H1 (cell line): ENCODE data around the gene PDZRN3. TPM values are rescaled to one million over a fixed set of nuclear protein-coding genes. Genes with fewer than 3 reads are reported as not detected.

Source experiments
- CTCF ChIA-PET: fragments of 300-600 bp; sonication (Branson Sonifier 250); formaldehyde crosslinking; loops from one replicate; lab custom pipeline; 2021; ENCODE audit not compliant: partially characterized antibody; lab: Charles Lee
- POLR2A ChIA-PET: fragments of 300-600 bp; sonication (Branson Sonifier 250); formaldehyde crosslinking; loops from one replicate; lab custom pipeline; 2021; ENCODE audit warnings: inconsistent platforms; ENCODE audit not compliant: partially characterized antibody; lab: Charles Lee
- DNase-seq, 2 experiments: peaks; one replicate each; pipeline versions ENCODE4 v3.0.0 to v3.0.0-alpha.2; 2010 to 2022; ENCODE audit warnings: low spot score in 2 of 2, low read depth in 1 of 2, mixed read lengths in 1 of 2
- FAIRE-seq: peaks from 2 replicates; lab custom pipeline; 2011; peaks lifted over from hg19 to GRCh38; lab: Jason Lieb, UNC
- H2AFZ ChIP-seq: 2 replicates; pipeline ENCODE4 v1.8.1; 2012; ENCODE audit warnings: low read length, inconsistent platforms
- H2AK5ac ChIP-seq: 2 replicates; pipeline ENCODE4 v1.6.1; 2013; ENCODE audit warnings: low read depth, low read length
- H2BK120ac ChIP-seq: replicated peaks from 2 replicates; pipeline ENCODE3; 2013; ENCODE audit warnings: low read depth, low read length, inconsistent platforms
- H2BK12ac ChIP-seq: 2 replicates; pipeline ENCODE4 v1.6.1; 2013; ENCODE audit warnings: low read depth, low read length
- H2BK15ac ChIP-seq: 2 replicates; pipeline ENCODE4 v1.6.1; 2013; ENCODE audit warnings: low read length
- H2BK20ac ChIP-seq: 2 replicates; pipeline ENCODE4 v1.6.1; 2013; ENCODE audit warnings: low read length
- H2BK5ac ChIP-seq: 2 replicates; pipeline ENCODE4 v1.6.1; 2013; ENCODE audit warnings: low read depth, low read length
- H3K14ac ChIP-seq: 2 replicates; pipeline ENCODE4 v1.6.1; 2013; ENCODE audit warnings: inconsistent platforms; ENCODE audit not compliant: insufficient read length
- H3K18ac ChIP-seq: 2 replicates; pipeline ENCODE4 v1.6.1; 2013; ENCODE audit warnings: low read length; ENCODE audit errors: extremely low read depth
- H3K23ac ChIP-seq: 2 replicates; pipeline ENCODE4 v1.6.1; 2013; ENCODE audit warnings: inconsistent platforms; ENCODE audit not compliant: insufficient read length
- H3K23me2 ChIP-seq: 2 replicates; pipeline ENCODE4 v1.6.1; 2013; ENCODE audit warnings: low read depth, low read length
- H3K27ac ChIP-seq: 2 replicates; pipeline ENCODE4 v1.6.1; 2011; ENCODE audit warnings: low read depth, low read length, inconsistent platforms
- H3K27me3 ChIP-seq, 4 experiments: replicated peaks in 1 of 4; 1 replicate in 1 of 4; 2 replicates in 3 of 4; pipeline versions ENCODE4 v1.6.1 to v1.8.1; 2011 to 2013; ENCODE audit warnings: low read length in 3 of 4, mild to moderate bottlenecking in 3 of 4, inconsistent platforms in 2 of 4, mixed read lengths in 2 of 4, moderate library complexity in 1 of 4; ENCODE audit not compliant: control insufficient read depth in 3 of 4, insufficient read depth in 3 of 4; ENCODE audit errors: extremely low read depth in 1 of 4
- H3K36me3 ChIP-seq, 4 experiments: 2 replicates each; pipeline versions ENCODE4 v1.6.1 to v1.8.1; 2011 to 2013; ENCODE audit warnings: mild to moderate bottlenecking in 4 of 4, low read length in 3 of 4, moderate library complexity in 2 of 4, control low read depth in 1 of 4, inconsistent platforms in 1 of 4; ENCODE audit not compliant: insufficient read depth in 4 of 4, control insufficient read depth in 2 of 4
- H3K4ac ChIP-seq: replicated peaks from 2 replicates; pipeline ENCODE3; 2013; ENCODE audit warnings: low read length, low read depth, mixed read lengths, inconsistent platforms; ENCODE audit not compliant: insufficient read length
- H3K4me1 ChIP-seq, 4 experiments: replicated peaks in 1 of 4; 1 replicate in 1 of 4; 2 replicates in 3 of 4; pipeline versions ENCODE4 v1.6.1 to v1.8.1; 2011 to 2013; ENCODE audit warnings: low read length in 3 of 4, inconsistent platforms in 2 of 4, mixed read lengths in 1 of 4; ENCODE audit not compliant: insufficient read depth in 4 of 4, control insufficient read depth in 3 of 4
- H3K4me2 ChIP-seq, 2 experiments: 2 replicates each; pipeline versions ENCODE4 v1.6.1 to v1.8.1; 2011 to 2013; ENCODE audit warnings: low read depth in 2 of 2, low read length in 2 of 2, control low read depth in 1 of 2, inconsistent platforms in 1 of 2, mild to moderate bottlenecking in 1 of 2; ENCODE audit not compliant: insufficient read depth in 1 of 2
- H3K4me3 ChIP-seq, 4 experiments: fragments of 200-600, 300-600 bp in 1 of 4; sonication (generic), shearing (Covaris generic), sonication (Bioruptor Twin) in 1 of 4; 2 replicates each; pipeline versions ENCODE4 v1.5.1 to v1.8.1; 2011 to 2016; ENCODE audit warnings: low read length in 4 of 4, low read depth in 3 of 4, control low read depth in 2 of 4, inconsistent platforms in 2 of 4, mild to moderate bottlenecking in 2 of 4, mixed read lengths in 1 of 4, moderate library complexity in 1 of 4; ENCODE audit not compliant: insufficient read depth in 2 of 4; ENCODE audit errors: extremely low read depth in 1 of 4
- H3K56ac ChIP-seq: replicated peaks from 2 replicates; pipeline ENCODE3; 2013; ENCODE audit warnings: low read depth, mild to moderate bottlenecking, mixed read lengths, low read length, inconsistent platforms; ENCODE audit not compliant: insufficient read length
- H3K79me1 ChIP-seq: 2 replicates; pipeline ENCODE4 v1.6.1; 2013; ENCODE audit warnings: low read depth, low read length, control low read depth
- H3K79me2 ChIP-seq, 2 experiments: 2 replicates each; pipeline versions ENCODE4 v1.6.1 to v1.8.1; 2012 to 2013; ENCODE audit warnings: low read length in 2 of 2, mild to moderate bottlenecking in 2 of 2, inconsistent platforms in 1 of 2; ENCODE audit not compliant: insufficient read depth in 2 of 2, control insufficient read depth in 1 of 2
- H3K9ac ChIP-seq, 4 experiments: replicated peaks in 1 of 4; 1 replicate in 1 of 4; 2 replicates in 3 of 4; pipeline versions ENCODE4 v1.6.1 to v1.8.1; 2011 to 2013; ENCODE audit warnings: low read depth in 3 of 4, low read length in 3 of 4, control low read depth in 2 of 4, mild to moderate bottlenecking in 2 of 4, moderate library complexity in 2 of 4, inconsistent platforms in 1 of 4; ENCODE audit errors: extremely low read depth in 1 of 4
- H3K9me3 ChIP-seq, 2 experiments: 2 replicates each; pipeline versions ENCODE4 v1.6.1 to v1.8.1; 2012 to 2013; ENCODE audit warnings: mild to moderate bottlenecking in 2 of 2, moderate library complexity in 2 of 2, control low read depth in 1 of 2, inconsistent platforms in 1 of 2, low read depth in 1 of 2, low read length in 1 of 2, mixed read lengths in 1 of 2; ENCODE audit not compliant: insufficient read depth in 2 of 2
- H4K20me1 ChIP-seq, 2 experiments: replicated peaks in 1 of 2; 2 replicates each; pipeline versions ENCODE3 to v1.8.1; 2011 to 2013; ENCODE audit warnings: inconsistent platforms in 2 of 2, low read length in 2 of 2, mild to moderate bottlenecking in 1 of 2; ENCODE audit not compliant: insufficient read depth in 2 of 2, control insufficient read depth in 1 of 2
- H4K5ac ChIP-seq: 2 replicates; pipeline ENCODE4 v1.6.1; 2013; ENCODE audit warnings: low read length, low read depth, mixed read lengths, inconsistent platforms; ENCODE audit not compliant: insufficient read length
- H4K8ac ChIP-seq: 2 replicates; pipeline ENCODE4 v1.8.0; 2013; ENCODE audit warnings: mild to moderate bottlenecking, moderate library complexity, low read length, inconsistent platforms; ENCODE audit not compliant: insufficient read depth; ENCODE audit errors: extremely low read depth
- H4K91ac ChIP-seq: replicated peaks from 2 replicates; pipeline ENCODE3; 2013; ENCODE audit warnings: low read length, mixed read lengths, inconsistent platforms; ENCODE audit not compliant: insufficient read length
- CHD1 ChIP-seq: IDR thresholded peaks from 2 replicates; pipeline ENCODE4 v1.6.1; 2012; ENCODE audit warnings: low read depth, low read length, improper control_type of control experiment
- CTBP2 ChIP-seq: IDR thresholded peaks from 2 replicates; pipeline ENCODE4 v1.7.0; 2011; ENCODE audit warnings: borderline replicate concordance, mild to moderate bottlenecking, moderate library complexity, mixed read lengths, low read length; ENCODE audit not compliant: insufficient read depth, insufficient read length
- GABPA ChIP-seq: IDR thresholded peaks from 2 replicates; pipeline ENCODE4 v1.6.1; 2011; ENCODE audit warnings: mild to moderate bottlenecking, low read length, moderate library complexity, borderline replicate concordance; ENCODE audit not compliant: insufficient read depth
- GTF2F1 ChIP-seq: IDR thresholded peaks from 2 replicates; pipeline ENCODE4 v1.6.1; 2012; ENCODE audit warnings: low read depth, low read length, improper control_type of control experiment, borderline replicate concordance
- HDAC2 ChIP-seq, 2 experiments: fragments of 300-600 bp in 1 of 2; sonication (generic) in 1 of 2; IDR thresholded peaks; 2 replicates each; pipeline ENCODE4 v1.6.1; 2011 to 2012; ENCODE audit warnings: low read depth in 2 of 2, low read length in 2 of 2, mild to moderate bottlenecking in 2 of 2, moderate library complexity in 2 of 2, borderline replicate concordance in 1 of 2, inconsistent platforms in 1 of 2
- POLR2A ChIP-seq, 2 experiments: IDR thresholded peaks; 1 replicate in 1 of 2; 2 replicates in 1 of 2; pipeline ENCODE4 v1.6.1; 2011; ENCODE audit warnings: low read depth in 2 of 2, low read length in 2 of 2, mild to moderate bottlenecking in 2 of 2; ENCODE audit errors: control extremely low read depth in 1 of 2
- RAD21 ChIP-seq, 2 experiments: IDR thresholded peaks in 1 of 2; conservative IDR thresholded peaks in 1 of 2; 2 replicates each; pipeline ENCODE4 v1.6.1; 2011; ENCODE audit warnings: low read depth in 2 of 2, low read length in 2 of 2, improper control_type of control experiment in 1 of 2, inconsistent platforms in 1 of 2, mild to moderate bottlenecking in 1 of 2, moderate library complexity in 1 of 2
- SIRT6 ChIP-seq: IDR thresholded peaks from one replicate; pipeline ENCODE4 v1.7.1; 2012; ENCODE audit warnings: low read length, inconsistent platforms
- SP4 ChIP-seq: IDR thresholded peaks from 2 replicates; pipeline ENCODE4 v1.6.1; 2012; ENCODE audit warnings: low read length, inconsistent platforms
- SRF ChIP-seq: IDR thresholded peaks from 2 replicates; pipeline ENCODE4 v1.6.1; 2011; ENCODE audit warnings: mild to moderate bottlenecking, low read depth, low read length, moderate library complexity
- SUZ12 ChIP-seq: fragments of 200-600 bp; sonication (generic); IDR thresholded peaks from 2 replicates; pipeline ENCODE4 v1.6.1; 2012; ENCODE audit warnings: mild to moderate bottlenecking, inconsistent platforms, low read length, moderate library complexity, mixed read lengths
- USF2 ChIP-seq: IDR thresholded peaks from 2 replicates; pipeline ENCODE4 v1.6.1; 2011; ENCODE audit warnings: low read length, improper control_type of control experiment
- WGBS, 2 experiments: shearing (Covaris generic) in 1 of 2; methylation state at CpG; one replicate each; pipeline versions ENCODE4 v1.1.6 to v1.1.7; 2013 to 2015; ENCODE audit warnings: low lambda C conversion rate in 2 of 2, mixed read lengths in 2 of 2, inconsistent platforms in 1 of 2, low coverage in 1 of 2, missing lambda C conversion rate in 1 of 2; ENCODE audit not compliant: insufficient replicate concordance in 2 of 2, insufficient coverage in 1 of 2, insufficient read length in 1 of 2; ENCODE audit errors: extremely low coverage in 1 of 2, missing lambda C conversion rate in 1 of 2; 5-methylcytosine and 5-hydroxymethylcytosine counted together
- polyA plus RNA-seq, 7 experiments: library from polyadenylated mRNA; depleted of rRNA in 3 of 7; stranded (reverse) in 5 of 7; unstranded in 2 of 7; fragments of >200 nt in 5 of 7; fragments of 200-250 nt in 2 of 7; gene quantifications; 1 replicate in 5 of 7; 2 replicates in 1 of 7; 4 replicates in 1 of 7; pipeline versions ENCODE4 v1.2.1 to v1.2.3, GENCODE V29; 2011 to 2013; ENCODE audit warnings: missing spikeins in 2 of 7, mixed read lengths in 2 of 7
- total RNA-seq: library from RNA; stranded (reverse); fragmentation: NEBNext Ultra II Directional; extraction: Animal tissue kit (Norgen Biotek cat#: 25700); gene quantifications from 2 replicates; pipeline ENCODE4 v1.2.1, GENCODE V29; 2021

PDZRN3 gene
- total and polyA plus RNA-seq, 2 of the 8 experiments (the other 6 are each of a cell fraction or from before 2014, with no cell fraction given): 4.2 to 20.5 TPM

GRCh38 chr3:73391984-73392383 is 232.8 kb downstream of the PDZRN3 start:
- H3K56ac ChIP-seq: no peak overlapping the region
- H2BK120ac ChIP-seq: no peak overlapping the region
- H3K79me1 ChIP-seq: no peaks in the 10 kb centered on the region; the same call in 1 of the 2 replicates
- no peak overlapping the region for H3K4me3 ChIP-seq
- no peak overlapping the region for H4K8ac ChIP-seq
- no peak overlapping the region for H2BK12ac ChIP-seq
- H2AFZ ChIP-seq: no peak overlapping the region
- no peak overlapping the region for H2AK5ac ChIP-seq
- no peak overlapping the region for H3K4ac ChIP-seq
- H4K91ac ChIP-seq: no peak overlapping the region
- H3K79me2 ChIP-seq: no peaks in the 10 kb centered on the region
- no peak overlapping the region for H3K23ac ChIP-seq
- H3K36me3 ChIP-seq: peaks cover 2 to 14% (median 7%) of the 10 kb centered on the region in 4 experiments; a peak in 6 of 8 replicates
- no peaks in the 10 kb centered on the region for H3K9me3 ChIP-seq
- H2BK20ac ChIP-seq: no peak overlapping the region
- H3K4me2 ChIP-seq: no peak overlapping the region
- no peak overlapping the region for H4K5ac ChIP-seq
- POLR2A ChIA-PET: interaction anchor here (0.6 kb wide), 1 partner anchor 31 kb away, joined by 3 read pairs; no protein-coding TSS in a partner anchor
- H2BK15ac ChIP-seq: no peak overlapping the region
- no peak overlapping the region for H3K27ac ChIP-seq
- H3K14ac ChIP-seq: no peak overlapping the region
- FAIRE-seq (no peak), DNase-seq (no peak)
- H3K18ac ChIP-seq: no peak overlapping the region
- H3K27me3 ChIP-seq: no peaks in the 10 kb centered on the region
- no peak overlapping the region for H2BK5ac ChIP-seq
- H3K23me2 ChIP-seq: no peaks in the 10 kb centered on the region
- WGBS, 2 experiments: 82% methylated on average over 9 of the region's 9 CpGs; no CpG with 5 or more reads in 1 of the 2 experiments
- no peaks in the 10 kb centered on the region for H4K20me1 ChIP-seq
- H3K9ac ChIP-seq: no peak overlapping the region
- no peaks in the 10 kb centered on the region for H3K4me1 ChIP-seq
- CTCF ChIA-PET: interaction anchor here (0.7 to 1.6 kb wide), 4 partner anchors 39 to 292 kb away, joined by 3 to 4 read pairs (median 4); no protein-coding TSS in a partner anchor
- TF ChIP-seq GTF2F1 (no peak), SP4 (no peak), SRF (no peak), GABPA (no peak), POLR2A (IDR thresholded peaks at IDR 0.05; ENCODE audit: control extremely low read depth in 1 of 2, low read depth in 2 of 2, low read length in 2 of 2) (no peak), CHD1 (no peak), SUZ12 (no peak), HDAC2 (IDR thresholded peaks at IDR 0.05; ENCODE audit: borderline replicate concordance in 1 of 2, low read depth in 2 of 2, low read length in 2 of 2) (no peak), RAD21 (IDR thresholded peaks at IDR 0.05 in 1 of 2, conservative IDR thresholded peaks at IDR 0.05 in 1 of 2; ENCODE audit: low read depth in 2 of 2, low read length in 2 of 2) (no peak), SIRT6 (no peak), CTBP2 (no peak), USF2 (no peak)
